H1 (cell line): ENCODE results near the gene IL19. TPM values are rescaled to one million over a fixed set of nuclear protein-coding genes. Genes with fewer than 3 reads are reported as not detected.

ENCODE experiments used
- CTCF ChIA-PET: fragments of 300-600 bp; sonication (Branson Sonifier 250); formaldehyde crosslinking; loops from one replicate; lab custom pipeline; 2021; ENCODE audit not compliant: partially characterized antibody; lab: Charles Lee
- POLR2A ChIA-PET: fragments of 300-600 bp; sonication (Branson Sonifier 250); formaldehyde crosslinking; loops from one replicate; lab custom pipeline; 2021; ENCODE audit warnings: inconsistent platforms; ENCODE audit not compliant: partially characterized antibody; lab: Charles Lee
- DNase-seq, 2 experiments: peaks; one replicate each; pipeline versions ENCODE4 v3.0.0 to v3.0.0-alpha.2; 2010 to 2022; ENCODE audit warnings: low spot score in 2 of 2, low read depth in 1 of 2, mixed read lengths in 1 of 2
- FAIRE-seq: peaks from 2 replicates; lab custom pipeline; 2011; peaks lifted over from hg19 to GRCh38; lab: Jason Lieb, UNC
- H2AFZ ChIP-seq: 2 replicates; pipeline ENCODE4 v1.8.1; 2012; ENCODE audit warnings: low read length, inconsistent platforms
- H2AK5ac ChIP-seq: 2 replicates; pipeline ENCODE4 v1.6.1; 2013; ENCODE audit warnings: low read depth, low read length
- H2BK120ac ChIP-seq: replicated peaks from 2 replicates; pipeline ENCODE3; 2013; ENCODE audit warnings: low read depth, low read length, inconsistent platforms
- H2BK12ac ChIP-seq: 2 replicates; pipeline ENCODE4 v1.6.1; 2013; ENCODE audit warnings: low read depth, low read length
- H2BK15ac ChIP-seq: 2 replicates; pipeline ENCODE4 v1.6.1; 2013; ENCODE audit warnings: low read length
- H2BK20ac ChIP-seq: 2 replicates; pipeline ENCODE4 v1.6.1; 2013; ENCODE audit warnings: low read length
- H2BK5ac ChIP-seq: 2 replicates; pipeline ENCODE4 v1.6.1; 2013; ENCODE audit warnings: low read depth, low read length
- H3K14ac ChIP-seq: 2 replicates; pipeline ENCODE4 v1.6.1; 2013; ENCODE audit warnings: inconsistent platforms; ENCODE audit not compliant: insufficient read length
- H3K18ac ChIP-seq: 2 replicates; pipeline ENCODE4 v1.6.1; 2013; ENCODE audit warnings: low read length; ENCODE audit errors: extremely low read depth
- H3K23ac ChIP-seq: 2 replicates; pipeline ENCODE4 v1.6.1; 2013; ENCODE audit warnings: inconsistent platforms; ENCODE audit not compliant: insufficient read length
- H3K23me2 ChIP-seq: 2 replicates; pipeline ENCODE4 v1.6.1; 2013; ENCODE audit warnings: low read depth, low read length
- H3K27ac ChIP-seq: 2 replicates; pipeline ENCODE4 v1.6.1; 2011; ENCODE audit warnings: low read depth, low read length, inconsistent platforms
- H3K27me3 ChIP-seq, 4 experiments: replicated peaks in 1 of 4; 1 replicate in 1 of 4; 2 replicates in 3 of 4; pipeline versions ENCODE4 v1.6.1 to v1.8.1; 2011 to 2013; ENCODE audit warnings: low read length in 3 of 4, mild to moderate bottlenecking in 3 of 4, inconsistent platforms in 2 of 4, mixed read lengths in 2 of 4, moderate library complexity in 1 of 4; ENCODE audit not compliant: control insufficient read depth in 3 of 4, insufficient read depth in 3 of 4; ENCODE audit errors: extremely low read depth in 1 of 4
- H3K36me3 ChIP-seq, 4 experiments: 2 replicates each; pipeline versions ENCODE4 v1.6.1 to v1.8.1; 2011 to 2013; ENCODE audit warnings: mild to moderate bottlenecking in 4 of 4, low read length in 3 of 4, moderate library complexity in 2 of 4, control low read depth in 1 of 4, inconsistent platforms in 1 of 4; ENCODE audit not compliant: insufficient read depth in 4 of 4, control insufficient read depth in 2 of 4
- H3K4ac ChIP-seq: replicated peaks from 2 replicates; pipeline ENCODE3; 2013; ENCODE audit warnings: low read length, low read depth, mixed read lengths, inconsistent platforms; ENCODE audit not compliant: insufficient read length
- H3K4me1 ChIP-seq, 4 experiments: replicated peaks in 1 of 4; 1 replicate in 1 of 4; 2 replicates in 3 of 4; pipeline versions ENCODE4 v1.6.1 to v1.8.1; 2011 to 2013; ENCODE audit warnings: low read length in 3 of 4, inconsistent platforms in 2 of 4, mixed read lengths in 1 of 4; ENCODE audit not compliant: insufficient read depth in 4 of 4, control insufficient read depth in 3 of 4
- H3K4me2 ChIP-seq, 2 experiments: 2 replicates each; pipeline versions ENCODE4 v1.6.1 to v1.8.1; 2011 to 2013; ENCODE audit warnings: low read depth in 2 of 2, low read length in 2 of 2, control low read depth in 1 of 2, inconsistent platforms in 1 of 2, mild to moderate bottlenecking in 1 of 2; ENCODE audit not compliant: insufficient read depth in 1 of 2
- H3K4me3 ChIP-seq, 4 experiments: fragments of 200-600, 300-600 bp in 1 of 4; sonication (generic), shearing (Covaris generic), sonication (Bioruptor Twin) in 1 of 4; 2 replicates each; pipeline versions ENCODE4 v1.5.1 to v1.8.1; 2011 to 2016; ENCODE audit warnings: low read length in 4 of 4, low read depth in 3 of 4, control low read depth in 2 of 4, inconsistent platforms in 2 of 4, mild to moderate bottlenecking in 2 of 4, mixed read lengths in 1 of 4, moderate library complexity in 1 of 4; ENCODE audit not compliant: insufficient read depth in 2 of 4; ENCODE audit errors: extremely low read depth in 1 of 4
- H3K56ac ChIP-seq: replicated peaks from 2 replicates; pipeline ENCODE3; 2013; ENCODE audit warnings: low read depth, mild to moderate bottlenecking, mixed read lengths, low read length, inconsistent platforms; ENCODE audit not compliant: insufficient read length
- H3K79me1 ChIP-seq: 2 replicates; pipeline ENCODE4 v1.6.1; 2013; ENCODE audit warnings: low read depth, low read length, control low read depth
- H3K79me2 ChIP-seq, 2 experiments: 2 replicates each; pipeline versions ENCODE4 v1.6.1 to v1.8.1; 2012 to 2013; ENCODE audit warnings: low read length in 2 of 2, mild to moderate bottlenecking in 2 of 2, inconsistent platforms in 1 of 2; ENCODE audit not compliant: insufficient read depth in 2 of 2, control insufficient read depth in 1 of 2
- H3K9ac ChIP-seq, 4 experiments: replicated peaks in 1 of 4; 1 replicate in 1 of 4; 2 replicates in 3 of 4; pipeline versions ENCODE4 v1.6.1 to v1.8.1; 2011 to 2013; ENCODE audit warnings: low read depth in 3 of 4, low read length in 3 of 4, control low read depth in 2 of 4, mild to moderate bottlenecking in 2 of 4, moderate library complexity in 2 of 4, inconsistent platforms in 1 of 4; ENCODE audit errors: extremely low read depth in 1 of 4
- H3K9me3 ChIP-seq, 2 experiments: 2 replicates each; pipeline versions ENCODE4 v1.6.1 to v1.8.1; 2012 to 2013; ENCODE audit warnings: mild to moderate bottlenecking in 2 of 2, moderate library complexity in 2 of 2, control low read depth in 1 of 2, inconsistent platforms in 1 of 2, low read depth in 1 of 2, low read length in 1 of 2, mixed read lengths in 1 of 2; ENCODE audit not compliant: insufficient read depth in 2 of 2
- H4K20me1 ChIP-seq, 2 experiments: replicated peaks in 1 of 2; 2 replicates each; pipeline versions ENCODE3 to v1.8.1; 2011 to 2013; ENCODE audit warnings: inconsistent platforms in 2 of 2, low read length in 2 of 2, mild to moderate bottlenecking in 1 of 2; ENCODE audit not compliant: insufficient read depth in 2 of 2, control insufficient read depth in 1 of 2
- H4K5ac ChIP-seq: 2 replicates; pipeline ENCODE4 v1.6.1; 2013; ENCODE audit warnings: low read length, low read depth, mixed read lengths, inconsistent platforms; ENCODE audit not compliant: insufficient read length
- H4K8ac ChIP-seq: 2 replicates; pipeline ENCODE4 v1.8.0; 2013; ENCODE audit warnings: mild to moderate bottlenecking, moderate library complexity, low read length, inconsistent platforms; ENCODE audit not compliant: insufficient read depth; ENCODE audit errors: extremely low read depth
- H4K91ac ChIP-seq: replicated peaks from 2 replicates; pipeline ENCODE3; 2013; ENCODE audit warnings: low read length, mixed read lengths, inconsistent platforms; ENCODE audit not compliant: insufficient read length
- CBX5 ChIP-seq: fragments of 300-800, 300-1000 bp; sonication (generic); IDR thresholded peaks from 2 replicates; pipeline ENCODE4 v1.7.1; 2016; ENCODE audit warnings: antibody characterized with exemption, low read length, low read depth
- EZH2 ChIP-seq: fragments of 200-600 bp; sonication (generic); IDR thresholded peaks from 2 replicates; pipeline ENCODE4 v1.7.1; 2012; ENCODE audit warnings: low read depth, mild to moderate bottlenecking, moderate library complexity, low read length, inconsistent platforms; ENCODE audit not compliant: severe bottlenecking
- HDAC2 ChIP-seq, 2 experiments: fragments of 300-600 bp in 1 of 2; sonication (generic) in 1 of 2; IDR thresholded peaks; 2 replicates each; pipeline ENCODE4 v1.6.1; 2011 to 2012; ENCODE audit warnings: low read depth in 2 of 2, low read length in 2 of 2, mild to moderate bottlenecking in 2 of 2, moderate library complexity in 2 of 2, borderline replicate concordance in 1 of 2, inconsistent platforms in 1 of 2
- NRF1 ChIP-seq: IDR thresholded peaks from 2 replicates; pipeline ENCODE4 v1.6.1; 2011; ENCODE audit warnings: mild to moderate bottlenecking, low read depth, low read length, improper control_type of control experiment
- PHF8 ChIP-seq: fragments of 200-600 bp; sonication (generic); conservative IDR thresholded peaks from 2 replicates; pipeline ENCODE4 v1.7.1; 2012; ENCODE audit warnings: low read depth, mild to moderate bottlenecking, inconsistent platforms, low read length, moderate library complexity
- RNF2 ChIP-seq: fragments of 200-900, 300-1000 bp; sonication (generic); IDR thresholded peaks from 2 replicates; pipeline ENCODE4 v1.7.1; 2016; ENCODE audit warnings: borderline replicate concordance, low read depth, mild to moderate bottlenecking, antibody characterized with exemption, low read length; ENCODE audit not compliant: poor library complexity, severe bottlenecking; ENCODE audit errors: missing control alignments
- RXRA ChIP-seq: IDR thresholded peaks from 2 replicates; pipeline ENCODE4 v1.6.1; 2011; ENCODE audit warnings: low read depth, mild to moderate bottlenecking, low read length, moderate library complexity; ENCODE audit not compliant: insufficient read depth
- SIRT6 ChIP-seq: IDR thresholded peaks from one replicate; pipeline ENCODE4 v1.7.1; 2012; ENCODE audit warnings: low read length, inconsistent platforms
- SP2 ChIP-seq: IDR thresholded peaks from 2 replicates; pipeline ENCODE4 v1.6.1; 2012; ENCODE audit warnings: mild to moderate bottlenecking, low read length, inconsistent platforms
- SUZ12 ChIP-seq: fragments of 200-600 bp; sonication (generic); IDR thresholded peaks from 2 replicates; pipeline ENCODE4 v1.6.1; 2012; ENCODE audit warnings: mild to moderate bottlenecking, inconsistent platforms, low read length, moderate library complexity, mixed read lengths
- TBP ChIP-seq: IDR thresholded peaks from 2 replicates; pipeline ENCODE4 v1.6.1; 2011; ENCODE audit warnings: low read depth, low read length, improper control_type of control experiment
- WGBS, 2 experiments: shearing (Covaris generic) in 1 of 2; methylation state at CpG; one replicate each; pipeline versions ENCODE4 v1.1.6 to v1.1.7; 2013 to 2015; ENCODE audit warnings: low lambda C conversion rate in 2 of 2, mixed read lengths in 2 of 2, inconsistent platforms in 1 of 2, low coverage in 1 of 2, missing lambda C conversion rate in 1 of 2; ENCODE audit not compliant: insufficient replicate concordance in 2 of 2, insufficient coverage in 1 of 2, insufficient read length in 1 of 2; ENCODE audit errors: extremely low coverage in 1 of 2, missing lambda C conversion rate in 1 of 2; 5-methylcytosine and 5-hydroxymethylcytosine counted together
- polyA plus RNA-seq, 7 experiments: library from polyadenylated mRNA; depleted of rRNA in 3 of 7; stranded (reverse) in 5 of 7; unstranded in 2 of 7; fragments of >200 nt in 5 of 7; fragments of 200-250 nt in 2 of 7; gene quantifications; 1 replicate in 5 of 7; 2 replicates in 1 of 7; 4 replicates in 1 of 7; pipeline versions ENCODE4 v1.2.1 to v1.2.3, GENCODE V29; 2011 to 2013; ENCODE audit warnings: missing spikeins in 2 of 7, mixed read lengths in 2 of 7
- total RNA-seq: library from RNA; stranded (reverse); fragmentation: NEBNext Ultra II Directional; extraction: Animal tissue kit (Norgen Biotek cat#: 25700); gene quantifications from 2 replicates; pipeline ENCODE4 v1.2.1, GENCODE V29; 2021
- TF ChIP-seq, protein P1 (sequence below): IDR thresholded peaks from 2 replicates; pipeline ENCODE4 v1.6.1; 2011; ENCODE audit warnings: low read length, improper control_type of control experiment

The IL19 gene
- total and polyA plus RNA-seq, 2 of the 8 experiments (the other 6 are each of a cell fraction or from before 2014, with no cell fraction given) = not detected

DNA sequence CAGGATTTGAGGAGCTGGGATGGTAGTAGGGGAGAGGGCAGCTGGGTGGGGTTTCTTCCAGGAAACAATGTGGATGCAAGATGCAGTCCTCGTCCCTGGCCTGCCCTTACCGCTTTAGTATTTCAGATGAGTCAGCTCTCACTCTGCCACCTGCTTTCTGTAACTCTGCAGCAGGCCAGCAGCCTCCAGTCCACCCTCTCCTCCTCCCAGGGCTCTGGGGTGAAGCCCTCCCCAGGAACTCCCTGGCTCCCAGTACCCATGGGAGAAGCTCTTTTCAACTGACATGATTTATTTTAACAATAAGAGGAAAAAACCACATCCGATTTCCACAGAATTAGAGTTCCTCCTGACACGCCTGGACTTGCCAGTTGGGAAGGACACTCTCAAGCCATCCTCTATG lies 55.8 kb downstream of the IL19 start:
- H2BK15ac ChIP-seq = no peak overlapping the region
- H3K4me1 ChIP-seq = peaks cover 0 to 2% (median 0%) of the 10 kb centered on the region in 4 experiments; a peak in 1 of 7 replicates
- no peak overlapping the region for H4K5ac ChIP-seq
- H2BK5ac ChIP-seq = no peak overlapping the region; the same call in 1 of the 2 replicates
- H2AK5ac ChIP-seq = no peak overlapping the region
- ChIA-PET CTCF (interaction anchor here (0.6 to 2.9 kb wide), 15 partner anchors 7 to 1114 kb away, joined by 3 to 11 read pairs (median 4); no protein-coding TSS in a partner anchor), POLR2A (no interaction called here)
- H2BK12ac ChIP-seq = no peak overlapping the region
- no peak for DNase-seq
- H3K4ac ChIP-seq = no peak overlapping the region
- H2BK20ac ChIP-seq = no peak overlapping the region; the same call in 1 of the 2 replicates
- H4K91ac ChIP-seq = no peak overlapping the region
- no peaks in the 10 kb centered on the region for H3K9me3 ChIP-seq
- H3K18ac ChIP-seq = no peak overlapping the region
- no peak overlapping the region for H3K9ac ChIP-seq
- H3K56ac ChIP-seq = no peak overlapping the region
- no peaks in the 10 kb centered on the region for H3K27me3 ChIP-seq
- H3K4me2 ChIP-seq = no peak overlapping the region
- H3K23ac ChIP-seq = no peak overlapping the region
- no peaks in the 10 kb centered on the region for H3K36me3 ChIP-seq
- H3K79me1 ChIP-seq = no peaks in the 10 kb centered on the region
- H3K23me2 ChIP-seq = no peaks in the 10 kb centered on the region
- H2BK120ac ChIP-seq = no peak overlapping the region
- no peak overlapping the region for H3K27ac ChIP-seq
- no peak overlapping the region for H3K4me3 ChIP-seq
- WGBS, 2 experiments = 89% methylated on average over 4 of the region's 4 CpGs; no CpG with 5 or more reads in 1 of the 2 experiments
- H4K20me1 ChIP-seq = no peaks in the 10 kb centered on the region
- no peak overlapping the region for H4K8ac ChIP-seq
- FAIRE-seq = no peak
- H3K14ac ChIP-seq = no peak overlapping the region
- no peaks in the 10 kb centered on the region for H3K79me2 ChIP-seq
- H2AFZ ChIP-seq = 0 out of 2 replicates have a peak overlapping the region, but pooled peaks have one; percentile 56
- TF ChIP-seq SUZ12 (no peak), PHF8 (no peak), EZH2 (no peak), NRF1 (no peak), CBX5 (no peak), RNF2 (no peak), SP2 (no peak), HDAC2 (IDR thresholded peaks at IDR 0.05; ENCODE audit: borderline replicate concordance in 1 of 2, low read depth in 2 of 2, low read length in 2 of 2) (no peak), TBP (no peak), RXRA (no peak), SIRT6 (no peak)
- TF ChIP-seq, protein P1, sequence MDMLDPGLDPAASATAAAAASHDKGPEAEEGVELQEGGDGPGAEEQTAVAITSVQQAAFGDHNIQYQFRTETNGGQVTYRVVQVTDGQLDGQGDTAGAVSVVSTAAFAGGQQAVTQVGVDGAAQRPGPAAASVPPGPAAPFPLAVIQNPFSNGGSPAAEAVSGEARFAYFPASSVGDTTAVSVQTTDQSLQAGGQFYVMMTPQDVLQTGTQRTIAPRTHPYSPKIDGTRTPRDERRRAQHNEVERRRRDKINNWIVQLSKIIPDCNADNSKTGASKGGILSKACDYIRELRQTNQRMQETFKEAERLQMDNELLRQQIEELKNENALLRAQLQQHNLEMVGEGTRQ = no peak
